Fibroblast of lung (primary cell): ENCODE measurements around the gene C11orf52.

Source experiments
- CTCF ChIP-seq, 2 donors: IDR thresholded peaks in 1 of 2; conservative IDR thresholded peaks in 1 of 2; 1 replicate in 1 of 2; 2 replicates in 1 of 2; pipeline ENCODE4 v1.5.1; 2011 to 2012; ENCODE audit warnings: low read length in 2 of 2, control low read depth in 1 of 2, inconsistent platforms in 1 of 2, low read depth in 1 of 2, mild to moderate bottlenecking in 1 of 2
- EZH2 ChIP-seq: IDR thresholded peaks from 2 replicates; pipeline ENCODE4 v1.5.1; 2012; ENCODE audit warnings: low read length, control low read depth, mild to moderate bottlenecking; ENCODE audit errors: missing control alignments

- TF ChIP-seq CTCF (conservative IDR thresholded peaks at IDR 0.05 in 1 of 2, IDR thresholded peaks at IDR 0.05 in 1 of 2; ENCODE audit: low read depth in 1 of 2, low read length in 2 of 2) (no peak), EZH2 (no peak)
Measured at GRCh38 chr11:111917312-111917711, 1.4 kb upstream of the C11orf52 start.
